HepG2 (cell line): ENCODE data around the gene RPP25L. TPM values are rescaled to one million over a fixed set of nuclear protein-coding genes. Genes with fewer than 3 reads are reported as not detected.

Experiments
- ATAC-seq: fragments of 200-7000 bp; cut with Tn5 transposase; 3 replicates; pipeline ENCODE4 v1.9.1; 2020; ENCODE audit warnings: mild to moderate bottlenecking, moderate library complexity
- BruUV-seq: library from RNA; stranded (reverse); fragments of 400-500 nt; replicated peaks from 2 replicates; lab custom pipeline; 2021; lab: Mats Ljungman, UMichigan
- CTCF ChIA-PET: fragments of 300-600 bp; formaldehyde crosslinking; extraction: SDS; loops from one replicate; lab custom pipeline; 2021; ENCODE audit warnings: low total read pairs, inconsistent platforms, low intra/inter-chr PET ratio; lab: Yijun Ruan, JAX
- POLR2A ChIA-PET: fragments of 350-600 bp; sonication (Branson Sonifier 250); formaldehyde crosslinking; loops from one replicate; lab custom pipeline; 2020; ENCODE audit warnings: antibody characterized with exemption, inconsistent platforms; lab: Yijun Ruan, JAX
- DNase-seq: peaks from one replicate; pipeline ENCODE4 v3.0.0-alpha.2; 2015; ENCODE audit warnings: low spot score
- FAIRE-seq: peaks from 3 replicates; lab custom pipeline; 2011; peaks lifted over from hg19 to GRCh38; lab: Jason Lieb, UNC
- H2AFZ ChIP-seq: one replicate; pipeline ENCODE4 v1.6.1; 2011; ENCODE audit warnings: low read length, inconsistent platforms
- H3K27ac ChIP-seq: fragments of 300-600 bp; 3 replicates; pipeline ENCODE4 v1.8.0; 2011; ENCODE audit warnings: mixed run types, mild to moderate bottlenecking, mixed read lengths, low read length, inconsistent platforms; ENCODE audit not compliant: insufficient read depth; ENCODE audit errors: extremely low read length
- H3K27me3 ChIP-seq, 2 experiments: fragments of 200-600 bp in 1 of 2; 2 replicates in 1 of 2; 3 replicates in 1 of 2; pipeline versions ENCODE4 v1.6.0 to v1.8.0; 2011; ENCODE audit warnings: low read length in 2 of 2, mild to moderate bottlenecking in 2 of 2, moderate library complexity in 2 of 2, inconsistent platforms in 1 of 2; ENCODE audit not compliant: insufficient read depth in 2 of 2, control insufficient read depth in 1 of 2
- H3K36me3 ChIP-seq, 2 experiments: fragments of 200-600 bp in 1 of 2; replicated peaks in 1 of 2; 2 replicates in 1 of 2; 3 replicates in 1 of 2; pipeline versions ENCODE4 v1.5.1 to v1.8.0; 2011; ENCODE audit warnings: low read length in 2 of 2, inconsistent platforms in 1 of 2; ENCODE audit not compliant: insufficient read depth in 2 of 2, control insufficient read depth in 1 of 2
- H3K4me1 ChIP-seq: 2 replicates; pipeline ENCODE4 v1.5.1; 2012; ENCODE audit warnings: low read length, inconsistent platforms; ENCODE audit not compliant: insufficient read depth
- H3K4me2 ChIP-seq: 2 replicates; pipeline ENCODE4 v1.6.0; 2011; ENCODE audit warnings: low read depth, low read length, inconsistent platforms
- H3K4me3 ChIP-seq, 3 experiments: fragments of 200-600 bp in 1 of 3; sonication (generic), shearing (Covaris generic) in 1 of 3; replicated peaks in 1 of 3; 2 replicates each; pipeline ENCODE4 v1.5.1; 2011 to 2016; ENCODE audit warnings: low read length in 3 of 3, inconsistent platforms in 2 of 3, low read depth in 2 of 3, mild to moderate bottlenecking in 2 of 3, control low read depth in 1 of 3, mixed read lengths in 1 of 3; ENCODE audit not compliant: insufficient read depth in 1 of 3
- H3K79me2 ChIP-seq: one replicate; pipeline ENCODE4 v1.6.1; 2011; ENCODE audit warnings: low read length, inconsistent platforms; ENCODE audit not compliant: insufficient read depth
- H3K9ac ChIP-seq: 2 replicates; pipeline ENCODE4 v1.6.0; 2011; ENCODE audit warnings: mild to moderate bottlenecking, low read depth, low read length, inconsistent platforms; ENCODE audit not compliant: insufficient read depth
- H3K9me3 ChIP-seq: 2 replicates; pipeline ENCODE4 v1.5.1; 2012; ENCODE audit warnings: mild to moderate bottlenecking, low read length
- H4K20me1 ChIP-seq: 2 replicates; pipeline ENCODE4 v1.6.0; 2011; ENCODE audit warnings: inconsistent platforms, mild to moderate bottlenecking, low read length, moderate library complexity; ENCODE audit not compliant: insufficient read depth
- FOSL1 ChIP-seq: sonication (generic); formaldehyde crosslinking; IDR thresholded peaks from 2 replicates; pipeline ENCODE4 v1.9.0; 2021; ENCODE audit warnings: missing genetic modification reagents, borderline replicate concordance
- PAXIP1 ChIP-seq: sonication (generic); formaldehyde crosslinking; conservative IDR thresholded peaks from 2 replicates; pipeline ENCODE4 v1.4.0; 2020; ENCODE audit warnings: mild to moderate bottlenecking, missing genetic modification reagents, moderate library complexity
- SRF ChIP-seq: IDR thresholded peaks from 2 replicates; pipeline ENCODE4 v1.6.1; 2011; ENCODE audit warnings: mild to moderate bottlenecking, low read depth, low read length, moderate library complexity
- TFAP4 ChIP-seq: sonication (generic); IDR thresholded peaks from 2 replicates; pipeline ENCODE4 v1.6.1; 2016; ENCODE audit warnings: low read depth, borderline replicate concordance
- ZFP82 ChIP-seq: sonication (generic); formaldehyde crosslinking; IDR thresholded peaks from 2 replicates; pipeline ENCODE4 v1.5.1; 2020; ENCODE audit warnings: mild to moderate bottlenecking, missing genetic modification reagents, borderline replicate concordance
- ZNF704 ChIP-seq: sonication (generic); formaldehyde crosslinking; IDR thresholded peaks from 2 replicates; pipeline ENCODE4 v1.8.1; 2023; ENCODE audit warnings: mild to moderate bottlenecking, inconsistent platforms, moderate library complexity, missing genetic modification reagents, borderline replicate concordance
- ZNF784 ChIP-seq: sonication (generic); formaldehyde crosslinking; IDR thresholded peaks from 2 replicates; pipeline ENCODE4 v1.5.1; 2020; ENCODE audit warnings: missing genetic modification reagents, mild to moderate bottlenecking, borderline replicate concordance
- WGBS: methylation state at CpG from one replicate; pipeline ENCODE4 v1.1.6; 2017; ENCODE audit warnings: low lambda C conversion rate; 5-methylcytosine and 5-hydroxymethylcytosine counted together
- in situ Hi-C: cut with HindIII; loops from 2 replicates; pipeline ENCODE4 v1.10.0; 2017; ENCODE audit warnings: low pct_unique_long_range_greater_than_20kb; ENCODE audit not compliant: extremely low pct_ligation_motif_present
- intact Hi-C: fragments of 100-400 bp; cut with micrococcal nuclease; formaldehyde crosslinking; loops from one replicate; pipeline ENCODE4 v1.10.0; 2022; ENCODE audit not compliant: unreplicated experiment
- polyA plus RNA-seq, 8 experiments: library from polyadenylated mRNA; depleted of rRNA in 3 of 8; stranded (reverse) in 7 of 8; unstranded in 1 of 8; fragments of >200 nt; fragmentation: Illumina TruSeq in 4 of 8; extraction: Trizol in 4 of 8; gene quantifications; 2 replicates each; pipeline versions ENCODE4 v1.2.1 to v1.2.3, GENCODE V29; 2011 to 2016; ENCODE audit warnings: low read depth in 4 of 8, missing spikeins in 1 of 8, mixed read lengths in 1 of 8; ENCODE audit not compliant: insufficient read depth in 1 of 8
- total RNA-seq, 5 experiments: library from RNA; depleted of rRNA; stranded (reverse); fragments of >200 nt; fragmentation: Illumina TruSeq; extraction: Trizol; gene quantifications; 2 replicates each; pipeline ENCODE4 v1.2.3, GENCODE V29; 2016; ENCODE audit warnings: low read depth in 1 of 5

Gene RPP25L
- total and polyA plus RNA-seq, 2 of the 13 experiments (the other 11 are each of a cell fraction or from before 2014, with no cell fraction given), result 24.5 to 27.3 TPM

GRCh38 chr9:34623374-34624235, 11.7 kb upstream of the RPP25L start:
- Histone ChIP-seq H3K4me3 (no peak overlapping the region), H2AFZ (no peak overlapping the region), H3K4me1 (peaks cover 28% of the 10 kb centered on the region), H3K36me3 (no peaks in the 10 kb centered on the region), H3K27ac (no peak overlapping the region), H3K4me2 (no peak overlapping the region), H4K20me1 (no peaks in the 10 kb centered on the region), H3K79me2 (no peaks in the 10 kb centered on the region), H3K9me3 (no peaks in the 10 kb centered on the region), H3K9ac (no peak overlapping the region), H3K27me3 (peaks cover 4 to 20% of the 10 kb centered on the region in 2 experiments; a peak in 3 of 5 replicates)
- 69% methylated on average over 39 of the region's 63 CpGs for WGBS
- DNase-seq (no peak), ATAC-seq (no peak), FAIRE-seq (no peak)
- in situ Hi-C loops, result no loop called here
- TF ChIP-seq SRF (no peak), ZFP82 (CRISPR knock-in tag) (no peak), ZNF704 (CRISPR knock-in tag) (no peak), TFAP4 (no peak), ZNF784 (no peak), PAXIP1 (CRISPR knock-in tag) (no peak), FOSL1 (CRISPR knock-in tag) (no peak)
- CTCF ChIA-PET, result no interaction called here
- intact Hi-C loops, result no loop called here
- BruUV-seq, result no TSS peak
- POLR2A ChIA-PET, result no interaction called here
